WTC11 (cell line): ENCODE measurements around the gene RAB11FIP5. TPM values are rescaled to one million over a fixed set of nuclear protein-coding genes. Genes with fewer than 3 reads are reported as not detected.
A peak's percentile ranks its signal among the peaks of the same experiment; 100 is the strongest.

Experiments used
- ATAC-seq: fragments of 200-7000 bp; cut with Tn5 transposase; 2 replicates; pipeline ENCODE4 v1.10.0; 2021; ENCODE audit warnings: mild to moderate bottlenecking, moderate library complexity
- CTCF ChIA-PET: fragments of 300-600 bp; sonication (Branson Sonifier 250); formaldehyde crosslinking; loops from one replicate; lab custom pipeline; 2021; ENCODE audit warnings: antibody characterized with exemption; lab: Charles Lee
- POLR2A ChIA-PET: fragments of 350-600 bp; sonication (Branson Sonifier 250); formaldehyde crosslinking; loops from one replicate; lab custom pipeline; 2021; ENCODE audit warnings: antibody characterized with exemption; lab: Charles Lee
- DNase-seq: peaks from one replicate; pipeline ENCODE4 v3.0.0; 2021; ENCODE audit warnings: low spot score
- H3K27ac Mint-ChIP-seq: 2 replicates; pipeline ENCODE4 v1.8.0; 2021; ENCODE audit warnings: mixed read lengths
- H3K27me3 Mint-ChIP-seq: 2 replicates; pipeline ENCODE4 v1.8.0; 2021; ENCODE audit warnings: low read depth, mild to moderate bottlenecking, moderate library complexity, mixed read lengths
- H3K36me3 Mint-ChIP-seq: 2 replicates; pipeline ENCODE4 v1.8.0; 2021; ENCODE audit warnings: mixed read lengths
- H3K4me1 Mint-ChIP-seq: 2 replicates; pipeline ENCODE4 v1.8.0; 2022; ENCODE audit warnings: mixed read lengths
- H3K4me3 Mint-ChIP-seq: 2 replicates; pipeline ENCODE4 v1.8.0; 2021; ENCODE audit warnings: mild to moderate bottlenecking, moderate library complexity, mixed read lengths
- H3K9me3 Mint-ChIP-seq: 2 replicates; pipeline ENCODE4 v1.8.0; 2021; ENCODE audit warnings: mixed read lengths
- EMX1 ChIP-seq: fragments of 250-450 bp; sonication (Bioruptor Pico); IDR thresholded peaks from 2 replicates; pipeline ENCODE4 v1.8.0; 2021; ENCODE audit warnings: mild to moderate bottlenecking
- MXD4 ChIP-seq: fragments of 250-450 bp; sonication (Bioruptor Pico); IDR thresholded peaks from 2 replicates; pipeline ENCODE4 v1.8.0; 2021; ENCODE audit warnings: mild to moderate bottlenecking, moderate library complexity, borderline replicate concordance
- MYBL2 ChIP-seq: sonication (generic); formaldehyde crosslinking; IDR thresholded peaks from 2 replicates; pipeline ENCODE4 v1.8.1; 2023; ENCODE audit warnings: mild to moderate bottlenecking, moderate library complexity, missing genetic modification reagents
- NFE2L1 ChIP-seq: sonication (generic); formaldehyde crosslinking; IDR thresholded peaks from 2 replicates; pipeline ENCODE4 v1.8.1; 2023; ENCODE audit warnings: missing genetic modification reagents
- NFYB ChIP-seq: sonication (generic); formaldehyde crosslinking; conservative IDR thresholded peaks from 2 replicates; pipeline ENCODE4 v1.8.0; 2022; ENCODE audit warnings: low read depth, missing genetic modification reagents
- RORB ChIP-seq: fragments of 250-450 bp; sonication (Bioruptor Pico); IDR thresholded peaks from 2 replicates; pipeline ENCODE4 v1.9.0; 2021; ENCODE audit warnings: mild to moderate bottlenecking
- SP1 ChIP-seq: sonication (generic); formaldehyde crosslinking; conservative IDR thresholded peaks from 2 replicates; pipeline ENCODE4 v1.8.1; 2022; ENCODE audit warnings: missing genetic modification reagents
- ZNF121 ChIP-seq: sonication (generic); formaldehyde crosslinking; IDR thresholded peaks from 2 replicates; pipeline ENCODE4 v1.8.0; 2023; ENCODE audit warnings: missing genetic modification reagents
- ZNF219 ChIP-seq: sonication (generic); formaldehyde crosslinking; IDR thresholded peaks from 2 replicates; pipeline ENCODE4 v1.8.0; 2023; ENCODE audit warnings: missing genetic modification reagents, mild to moderate bottlenecking, borderline replicate concordance
- ZNF423 ChIP-seq: fragments of 250-450 bp; sonication (Bioruptor Pico); IDR thresholded peaks from 2 replicates; pipeline ENCODE4 v2.1.2; 2022; ENCODE audit warnings: mild to moderate bottlenecking, moderate library complexity
- total RNA-seq: library from RNA; stranded (reverse); gene quantifications from 3 replicates; pipeline ENCODE4 v1.2.3, GENCODE V29; 2021
- TF ChIP-seq, protein P1 (sequence below): sonication (generic); formaldehyde crosslinking; IDR thresholded peaks from 2 replicates; pipeline ENCODE4 v1.8.0; 2022; ENCODE audit warnings: mild to moderate bottlenecking, missing genetic modification reagents
- TF ChIP-seq, protein P2 (sequence below): sonication (generic); formaldehyde crosslinking; IDR thresholded peaks from 2 replicates; pipeline ENCODE4 v1.8.0; 2022; ENCODE audit warnings: mild to moderate bottlenecking, missing genetic modification reagents
- TF ChIP-seq, protein P3 (sequence below): fragments of 250-450 bp; sonication (Bioruptor Pico); IDR thresholded peaks from 2 replicates; pipeline ENCODE4 v2.1.2; 2022; ENCODE audit warnings: mild to moderate bottlenecking, moderate library complexity
- TF ChIP-seq, protein P4 (sequence below): sonication (generic); formaldehyde crosslinking; IDR thresholded peaks from 2 replicates; pipeline ENCODE4 v1.8.0; 2023; ENCODE audit warnings: missing genetic modification reagents

RAB11FIP5 gene
- total RNA-seq, 1 experiment from 2014 or later, result 16.0 TPM

DNA sequence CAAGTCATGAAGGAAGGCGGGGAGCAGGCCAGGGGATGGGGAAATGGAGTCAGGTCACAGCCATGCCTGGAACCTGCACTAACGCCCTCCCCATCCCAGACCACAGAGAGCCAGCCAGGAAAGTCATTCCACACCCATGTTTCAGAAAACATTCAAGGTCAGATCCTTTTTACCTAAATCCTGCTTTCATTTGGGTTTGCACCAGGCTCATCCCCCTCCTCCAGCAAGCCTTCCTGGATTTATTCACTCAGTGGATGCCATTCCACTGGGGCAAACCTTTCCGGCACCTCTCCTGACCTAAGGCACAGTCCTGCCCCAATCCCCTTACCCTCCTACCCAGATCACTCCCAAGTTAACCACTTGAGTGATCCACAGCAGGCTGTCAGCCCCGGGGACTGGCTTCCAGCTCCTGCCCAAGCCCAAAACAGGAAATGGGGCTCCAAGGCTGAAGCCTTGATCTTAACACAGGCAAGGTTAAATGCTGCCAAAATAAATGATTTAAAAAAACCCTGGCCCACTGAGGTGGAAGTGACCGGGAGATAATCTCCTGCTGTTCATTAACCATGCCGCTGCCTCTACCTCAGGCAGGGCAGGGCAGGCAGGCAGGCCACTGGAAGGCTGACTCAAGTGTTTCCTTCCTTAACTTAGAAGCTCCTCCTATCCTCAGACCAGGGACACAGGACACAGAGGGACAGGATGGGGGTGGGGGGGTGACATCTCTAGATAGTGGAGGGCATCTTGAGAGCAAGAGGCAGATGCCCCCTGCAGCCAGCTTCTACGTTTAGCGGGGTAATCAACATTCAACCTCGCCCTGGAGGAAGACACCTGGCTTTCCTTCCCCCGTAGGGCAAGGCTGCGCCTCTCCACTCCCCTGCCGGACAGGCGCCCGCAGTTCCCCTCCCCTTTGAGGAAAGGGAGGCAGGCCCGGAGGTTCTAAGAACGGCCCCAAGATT is 1.4 kb downstream of the RAB11FIP5 start (continued):
- TF ChIP-seq, protein P1, sequence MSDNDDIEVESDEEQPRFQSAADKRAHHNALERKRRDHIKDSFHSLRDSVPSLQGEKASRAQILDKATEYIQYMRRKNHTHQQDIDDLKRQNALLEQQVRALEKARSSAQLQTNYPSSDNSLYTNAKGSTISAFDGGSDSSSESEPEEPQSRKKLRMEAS (CRISPR knock-in tag), result 0 out of 2 replicates have a peak, but pooled peaks have one; percentile 46
- TF ChIP-seq ZNF121 (CRISPR knock-in tag), result peak; percentile 90
- TF ChIP-seq, protein P2, sequence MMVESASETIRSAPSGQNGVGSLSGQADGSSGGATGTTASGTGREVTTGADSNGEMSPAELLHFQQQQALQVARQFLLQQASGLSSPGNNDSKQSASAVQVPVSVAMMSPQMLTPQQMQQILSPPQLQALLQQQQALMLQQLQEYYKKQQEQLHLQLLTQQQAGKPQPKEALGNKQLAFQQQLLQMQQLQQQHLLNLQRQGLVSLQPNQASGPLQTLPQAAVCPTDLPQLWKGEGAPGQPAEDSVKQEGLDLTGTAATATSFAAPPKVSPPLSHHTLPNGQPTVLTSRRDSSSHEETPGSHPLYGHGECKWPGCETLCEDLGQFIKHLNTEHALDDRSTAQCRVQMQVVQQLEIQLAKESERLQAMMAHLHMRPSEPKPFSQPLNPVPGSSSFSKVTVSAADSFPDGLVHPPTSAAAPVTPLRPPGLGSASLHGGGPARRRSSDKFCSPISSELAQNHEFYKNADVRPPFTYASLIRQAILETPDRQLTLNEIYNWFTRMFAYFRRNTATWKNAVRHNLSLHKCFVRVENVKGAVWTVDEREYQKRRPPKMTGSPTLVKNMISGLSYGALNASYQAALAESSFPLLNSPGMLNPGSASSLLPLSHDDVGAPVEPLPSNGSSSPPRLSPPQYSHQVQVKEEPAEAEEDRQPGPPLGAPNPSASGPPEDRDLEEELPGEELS, result no peak
- TF ChIP-seq, all 79 proteins: peak for 3

DNA sequence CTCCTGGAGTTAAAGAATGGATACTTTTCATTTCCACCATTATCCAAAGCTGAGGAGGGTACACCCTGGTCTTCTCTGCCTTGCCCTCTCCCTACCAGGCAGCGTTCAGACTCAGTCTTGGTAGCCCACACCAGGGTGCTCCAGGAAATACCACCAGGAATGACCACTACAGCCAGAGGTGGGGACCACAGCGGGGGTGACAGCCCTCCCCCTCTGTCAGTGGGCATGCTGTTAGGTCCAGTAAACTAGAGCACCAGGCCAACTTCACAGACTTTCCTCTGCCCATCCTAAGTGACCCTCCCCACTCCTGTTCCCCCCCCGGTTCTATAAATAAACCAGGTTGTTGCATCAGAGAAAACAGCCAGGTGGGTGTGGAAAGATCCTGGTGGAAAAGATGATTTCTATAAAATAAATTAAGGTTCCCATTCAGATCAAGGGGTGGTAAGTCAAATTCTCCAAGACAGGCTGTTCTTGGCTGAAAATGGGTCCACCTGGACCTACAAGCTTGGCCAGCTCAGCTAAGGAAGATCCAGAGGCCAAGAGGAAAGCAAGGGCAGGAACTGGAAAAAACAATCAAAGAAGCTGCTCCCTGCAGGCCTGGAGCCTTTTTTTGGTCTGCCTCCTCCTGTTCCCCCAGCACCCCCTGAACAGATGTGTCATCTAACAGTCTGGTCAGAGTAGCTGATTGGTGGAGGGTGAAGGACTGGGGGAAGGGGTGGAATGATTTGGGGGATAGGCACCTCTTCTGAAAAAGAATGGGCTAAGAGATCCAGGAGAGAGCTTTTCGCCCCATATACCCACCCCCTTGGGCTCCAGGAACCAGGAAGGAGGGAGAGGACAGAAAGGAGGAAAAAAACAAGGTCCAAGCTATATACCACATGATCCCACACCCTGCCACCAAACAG is 2.3 kb downstream of the RAB11FIP5 start:
- H3K4me1 Mint-ChIP-seq, result peaks cover 26% of the 10 kb centered on the region
- CTCF ChIA-PET, result interaction anchor here (1.1 to 4.6 kb wide), 10 partner anchors 25 to 248 kb away, joined by 3 to 48 read pairs (median 8); no protein-coding TSS in a partner anchor

More for the DNA sequence above, 2.3 kb downstream of the RAB11FIP5 start:
- TF ChIP-seq RORB (CRISPR knock-in tag) (no peak), EMX1 (CRISPR knock-in tag) (no peak), ZNF219 (no peak), MXD4 (CRISPR knock-in tag) (no peak), NFE2L1 (CRISPR knock-in tag) (no peak), NFYB (no peak), SP1 (CRISPR knock-in tag) (no peak), ZNF423 (CRISPR knock-in tag) (no peak), MYBL2 (no peak)
- TF ChIP-seq, protein P3, sequence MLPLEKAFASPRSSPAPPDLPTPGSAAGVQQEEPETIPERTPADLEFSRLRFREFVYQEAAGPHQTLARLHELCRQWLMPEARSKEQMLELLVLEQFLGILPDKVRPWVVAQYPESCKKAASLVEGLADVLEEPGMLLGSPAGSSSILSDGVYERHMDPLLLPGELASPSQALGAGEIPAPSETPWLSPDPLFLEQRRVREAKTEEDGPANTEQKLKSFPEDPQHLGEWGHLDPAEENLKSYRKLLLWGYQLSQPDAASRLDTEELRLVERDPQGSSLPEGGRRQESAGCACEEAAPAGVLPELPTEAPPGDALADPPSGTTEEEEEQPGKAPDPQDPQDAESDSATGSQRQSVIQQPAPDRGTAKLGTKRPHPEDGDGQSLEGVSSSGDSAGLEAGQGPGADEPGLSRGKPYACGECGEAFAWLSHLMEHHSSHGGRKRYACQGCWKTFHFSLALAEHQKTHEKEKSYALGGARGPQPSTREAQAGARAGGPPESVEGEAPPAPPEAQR (CRISPR knock-in tag), result no peak
- TF ChIP-seq, protein P2, result no peak
- TF ChIP-seq, protein P4, sequence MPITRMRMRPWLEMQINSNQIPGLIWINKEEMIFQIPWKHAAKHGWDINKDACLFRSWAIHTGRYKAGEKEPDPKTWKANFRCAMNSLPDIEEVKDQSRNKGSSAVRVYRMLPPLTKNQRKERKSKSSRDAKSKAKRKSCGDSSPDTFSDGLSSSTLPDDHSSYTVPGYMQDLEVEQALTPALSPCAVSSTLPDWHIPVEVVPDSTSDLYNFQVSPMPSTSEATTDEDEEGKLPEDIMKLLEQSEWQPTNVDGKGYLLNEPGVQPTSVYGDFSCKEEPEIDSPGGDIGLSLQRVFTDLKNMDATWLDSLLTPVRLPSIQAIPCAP (CRISPR knock-in tag), result no peak
- TF ChIP-seq, all 79 proteins: peak for 0
- DNase-seq (no peak), ATAC-seq (no peak)
- H3K27me3 Mint-ChIP-seq, result peaks cover 21% of the 10 kb centered on the region
- H3K9me3 Mint-ChIP-seq, result peaks cover 5% of the 10 kb centered on the region
- POLR2A ChIA-PET, result interaction anchor here (1.8 kb wide), 1 partner anchor 39 kb away, joined by 6 read pairs; the partner anchor contains the start of gene SFXN5
- peak overlapping the region; percentile 83 for H3K4me3 Mint-ChIP-seq
- peaks cover 3% of the 10 kb centered on the region for H3K36me3 Mint-ChIP-seq
- no peak overlapping the region; the same call in 1 of the 2 replicates for H3K27ac Mint-ChIP-seq
